GM23338 (cell line): ENCODE measurements around the gene OST4. TPM values are rescaled to one million over a fixed set of nuclear protein-coding genes. Genes with fewer than 3 reads are reported as not detected.

ENCODE experiments used
- ATAC-seq: fragments of 200-7000 bp; cut with Tn5 transposase; 3 replicates; pipeline ENCODE4 v1.9.1; 2020
- DNase-seq: peaks from one replicate; pipeline ENCODE4 v3.0.0-alpha.2; 2015; ENCODE audit warnings: low spot score
- H2AFZ ChIP-seq: fragments of 200-600 bp; sonication (generic); 2 replicates; pipeline ENCODE4 v1.8.0; 2016; ENCODE audit warnings: antibody characterized with exemption, mild to moderate bottlenecking, moderate library complexity
- H3F3A ChIP-seq: fragments of 200-600 bp; sonication (generic); replicated peaks from 2 replicates; pipeline ENCODE4 v1.8.0; 2017; ENCODE audit warnings: antibody characterized with exemption, mixed run types, low read depth
- H3K27ac ChIP-seq: fragments of 200-600 bp; sonication (generic); 2 replicates; pipeline ENCODE4 v1.6.1; 2016; ENCODE audit warnings: low read depth
- H3K27me3 ChIP-seq: fragments of 200-600 bp; sonication (generic); 2 replicates; pipeline ENCODE4 v1.8.0; 2016; ENCODE audit warnings: mild to moderate bottlenecking, mixed run types, moderate library complexity; ENCODE audit not compliant: insufficient read depth
- H3K36me3 ChIP-seq: fragments of 200-600 bp; sonication (generic); 2 replicates; pipeline ENCODE4 v1.8.0; 2016; ENCODE audit warnings: mild to moderate bottlenecking; ENCODE audit not compliant: insufficient read depth
- H3K4me1 ChIP-seq: fragments of 200-600 bp; sonication (generic); 2 replicates; pipeline ENCODE4 v1.8.0; 2016; ENCODE audit warnings: mild to moderate bottlenecking, moderate library complexity; ENCODE audit not compliant: insufficient read depth
- H3K4me2 ChIP-seq: fragments of 200-600 bp; sonication (generic); 2 replicates; pipeline ENCODE4 v1.7.1; 2017; ENCODE audit warnings: mixed run types
- H3K4me3 ChIP-seq: fragments of 200-600 bp; sonication (generic); 2 replicates; pipeline ENCODE4 v1.6.1; 2016; ENCODE audit warnings: mixed run types
- H3K79me2 ChIP-seq: fragments of 200-600 bp; sonication (generic); replicated peaks from 2 replicates; pipeline ENCODE4 v1.8.0; 2017; ENCODE audit warnings: mild to moderate bottlenecking; ENCODE audit not compliant: insufficient read depth
- H3K9me2 ChIP-seq: fragments of 200-600 bp; sonication (generic); 2 replicates; pipeline ENCODE4 v1.8.0; 2017; ENCODE audit not compliant: insufficient read depth
- H4K20me1 ChIP-seq: fragments of 200-600 bp; sonication (generic); replicated peaks from 2 replicates; pipeline ENCODE4 v1.8.0; 2017; ENCODE audit warnings: mild to moderate bottlenecking; ENCODE audit not compliant: insufficient read depth
- H3K27ac Mint-ChIP-seq: 2 replicates; pipeline ENCODE4 v1.8.0; 2020; ENCODE audit warnings: inconsistent platforms, mild to moderate bottlenecking, moderate library complexity, mixed read lengths
- H3K27me3 Mint-ChIP-seq: 3 replicates; pipeline ENCODE4 v1.8.0; 2022; ENCODE audit warnings: low read depth, mild to moderate bottlenecking, moderate library complexity, mixed read lengths, inconsistent platforms; ENCODE audit not compliant: insufficient read depth, poor library complexity
- H3K36me3 Mint-ChIP-seq: 3 replicates; pipeline ENCODE4 v1.8.0; 2021; ENCODE audit warnings: low read depth, mild to moderate bottlenecking, inconsistent platforms, moderate library complexity, mixed read lengths
- H3K4me1 Mint-ChIP-seq: 3 replicates; pipeline ENCODE4 v1.8.0; 2020; ENCODE audit warnings: mild to moderate bottlenecking, inconsistent platforms, mixed read lengths
- H3K4me3 Mint-ChIP-seq: 3 replicates; pipeline ENCODE4 v1.8.0; 2021; ENCODE audit warnings: moderate library complexity, mild to moderate bottlenecking, inconsistent platforms, mixed read lengths
- H3K9me3 Mint-ChIP-seq: 3 replicates; pipeline ENCODE4 v1.8.0; 2020; ENCODE audit warnings: moderate library complexity, mild to moderate bottlenecking, inconsistent platforms, mixed read lengths
- CREB1 ChIP-seq: fragments of 250-450 bp; sonication (Bioruptor Pico); IDR thresholded peaks from 2 replicates; pipeline ENCODE4 v1.5.0; 2020; ENCODE audit warnings: low read depth, mild to moderate bottlenecking, moderate library complexity
- CTCF ChIP-seq, 2 experiments: fragments of 200-600 bp in 1 of 2; sonication (generic) in 1 of 2; conservative IDR thresholded peaks; 2 replicates each; pipeline versions ENCODE4 v1.5.1 to v1.6.1; 2016 to 2017; ENCODE audit warnings: antibody characterized with exemption in 2 of 2, low read depth in 2 of 2, mild to moderate bottlenecking in 2 of 2, moderate library complexity in 1 of 2
- EZH2 ChIP-seq: fragments of 200-600 bp; sonication (generic); IDR thresholded peaks from one replicate; pipeline ENCODE4 v1.8.0; 2017; ENCODE audit warnings: antibody characterized with exemption, mild to moderate bottlenecking, low read depth; ENCODE audit not compliant: unreplicated experiment
- POLR2AphosphoS5 ChIP-seq: IDR thresholded peaks from 2 replicates; pipeline ENCODE4 v1.6.1; 2016; ENCODE audit warnings: antibody characterized with exemption, low read depth
- ZNF331 ChIP-seq: fragments of 250-450 bp; sonication (Bioruptor Pico); IDR thresholded peaks from 2 replicates; pipeline ENCODE4 v1.5.0; 2020; ENCODE audit warnings: low read depth, mild to moderate bottlenecking, moderate library complexity
- ZNF462 ChIP-seq: fragments of 250-450 bp; sonication (Bioruptor Pico); IDR thresholded peaks from 2 replicates; pipeline ENCODE4 v1.5.0; 2020; ENCODE audit warnings: mild to moderate bottlenecking, moderate library complexity
- polyA plus RNA-seq: library from polyadenylated mRNA; unstranded; fragments of >200 nt; fragmentation: Nextera tagmentation; extraction: Ambion mirVana; gene quantifications from 2 replicates; pipeline ENCODE4 v1.2.1, GENCODE V29; 2016
- total RNA-seq: library from RNA; depleted of rRNA; stranded (reverse); fragments of >200 nt; shearing (Covaris generic); gene quantifications from 2 replicates; pipeline ENCODE4 v1.2.3, GENCODE V29; 2014

OST4 gene
- total and polyA plus RNA-seq, 2 experiments from 2014 or later, result 226 to 568 TPM

- Histone ChIP-seq H3K27me3 (peaks cover 16% of the 10 kb centered on the region), H2AFZ (peak overlapping the region; percentile 99), H4K20me1 (no peaks in the 10 kb centered on the region), H3K4me2 (peak overlapping the region; percentile 91), H3K79me2 (no peaks in the 10 kb centered on the region), H3K9me2 (no peaks in the 10 kb centered on the region), H3F3A (peaks cover 8% of the 10 kb centered on the region; the same call in 1 of the 2 replicates), H3K4me1 (peaks cover 15% of the 10 kb centered on the region), H3K27ac (no peak overlapping the region), H3K4me3 (peak overlapping the region; percentile 87), H3K36me3 (no peaks in the 10 kb centered on the region)
- peak; percentile 19 for ATAC-seq
- peak; percentile 42 to 86 for TF ChIP-seq CTCF (conservative IDR thresholded peaks at IDR 0.05; ENCODE audit: low read depth in 2 of 2)
- peak; percentile 39 for TF ChIP-seq POLR2AphosphoS5
- TF ChIP-seq EZH2, result no peak
- H3K4me3 Mint-ChIP-seq, result peak overlapping the region; percentile 55
- no peaks in the 10 kb centered on the region for H3K36me3 Mint-ChIP-seq
- H3K4me1 Mint-ChIP-seq, result peaks cover 34% of the 10 kb centered on the region
- H3K27me3 Mint-ChIP-seq, result peaks cover 29% of the 10 kb centered on the region
- H3K9me3 Mint-ChIP-seq, result no peaks in the 10 kb centered on the region; the same call in 2 of the 3 replicates
- no peak overlapping the region for H3K27ac Mint-ChIP-seq
- peak; percentile 65 for DNase-seq
Observed at GRCh38 chr2:27085673-27086089, 14.2 kb upstream of the OST4 start.

- Mint-ChIP-seq H3K4me3 (peak overlapping the region; percentile 55), H3K27me3 (peaks cover 29% of the 10 kb centered on the region), H3K4me1 (peaks cover 37% of the 10 kb centered on the region), H3K9me3 (no peaks in the 10 kb centered on the region; the same call in 2 of the 3 replicates), H3K27ac (no peak overlapping the region), H3K36me3 (no peaks in the 10 kb centered on the region)
- H3K4me1 ChIP-seq, result peaks cover 15% of the 10 kb centered on the region
- H3K4me3 ChIP-seq, result peak overlapping the region; percentile 87
- H3K36me3 ChIP-seq, result no peaks in the 10 kb centered on the region
- H3K4me2 ChIP-seq, result peak overlapping the region; percentile 91
- TF ChIP-seq ZNF462 (CRISPR knock-in tag), result no peak
- TF ChIP-seq CREB1 (CRISPR knock-in tag), result no peak
- no peak for TF ChIP-seq ZNF331
- peak overlapping the region; percentile 99 for H2AFZ ChIP-seq
- no peaks in the 10 kb centered on the region for H3K9me2 ChIP-seq
- peaks cover 8% of the 10 kb centered on the region; the same call in 1 of the 2 replicates for H3F3A ChIP-seq
- peaks cover 16% of the 10 kb centered on the region for H3K27me3 ChIP-seq
- H4K20me1 ChIP-seq, result no peaks in the 10 kb centered on the region
- ATAC-seq (no peak), DNase-seq (no peak)
- H3K79me2 ChIP-seq, result no peaks in the 10 kb centered on the region
- no peak overlapping the region for H3K27ac ChIP-seq
Observed at GRCh38 chr2:27085062-27085672, 13.7 kb upstream of the OST4 start.
